NCI-H146 treated with DMSO at 0.1 percent for 48 hours (cell line): ENCODE results near the gene E4F1.
"Not testable (repeated sequence)": the region's sequence is repeated elsewhere in the genome, so short reads cannot be mapped to it uniquely, and the experiment has no call there.

Experiments
- DNase-seq: peaks from one replicate; lab custom pipeline; 2025; ENCODE audit not compliant: unreplicated experiment; lab: John Stamatoyannopoulos, UW

Gene E4F1

GRCh38 chr16:2240331-2240730, 16.9 kb downstream of the E4F1 start:
- DNase-seq, result not testable (repeated sequence)

GRCh38 chr16:2242598-2242997, 19.2 kb downstream of the E4F1 start:
- no peak for DNase-seq

- no peak for DNase-seq
Observed at GRCh38 chr16:2243031-2243528, 19.7 kb downstream of the E4F1 start.

GRCh38 chr16:2243781-2244180, 20.4 kb downstream of the E4F1 start:
- DNase-seq, result no peak

GRCh38 chr16:2244301-2244700, 20.9 kb downstream of the E4F1 start:
- DNase-seq, result no peak

GRCh38 chr16:2244926-2245795, 21.8 kb downstream of the E4F1 start:
- DNase-seq, result no peak

- DNase-seq, result no peak
Observed at GRCh38 chr16:2246301-2246885, 23.0 kb downstream of the E4F1 start.

GRCh38 chr16:2250652-2251295, 27.4 kb downstream of the E4F1 start:
- DNase-seq, result peak; percentile 57

GRCh38 chr16:2251296-2252111, 28.1 kb downstream of the E4F1 start, which contains the start of gene ECI1:
Gene ECI1 (minus strand): TSS chr16:2251587. CDS start chr16:2251566, 21 bp downstream.
- DNase-seq, result peak; percentile 83

- no peak for DNase-seq
Observed at GRCh38 chr16:2252806-2253148, 29.4 kb downstream of the E4F1 start.

GRCh38 chr16:2253293-2253692, 29.9 kb downstream of the E4F1 start:
- no peak for DNase-seq

GRCh38 chr16:2256531-2257140, 33.2 kb downstream of the E4F1 start:
- no peak for DNase-seq

- DNase-seq, result no peak
Observed at GRCh38 chr16:2257726-2258125, 34.3 kb downstream of the E4F1 start.

- not testable (repeated sequence) for DNase-seq
Observed at GRCh38 chr16:2258530-2258929, 35.1 kb downstream of the E4F1 start.

- no peak for DNase-seq
Observed at GRCh38 chr16:2260250-2260649, 36.9 kb downstream of the E4F1 start.

GRCh38 chr16:2263026-2263425, 39.6 kb downstream of the E4F1 start:
- DNase-seq, result not testable (repeated sequence)

GRCh38 chr16:2266887-2267286, 43.5 kb downstream of the E4F1 start:
- DNase-seq, result not testable (repeated sequence)

GRCh38 chr16:2267505-2267912, 44.1 kb downstream of the E4F1 start:
- DNase-seq, result peak; percentile 81

- peak; percentile 92 for DNase-seq
Observed at GRCh38 chr16:2267913-2268666, 44.7 kb downstream of the E4F1 start, which contains the start of gene RNPS1. Gene RNPS1 (minus strand): TSS chr16:2268126. CDS start chr16:2264643, 3,483 bp downstream.

- no peak for DNase-seq
Observed at GRCh38 chr16:2270070-2270462, 46.7 kb downstream of the E4F1 start.
